Left colon (tissue), 2 donors: ENCODE results near the gene AUTS2. TPM values are rescaled to one million over a fixed set of nuclear protein-coding genes. Genes with fewer than 3 reads are reported as not detected.
A peak's percentile ranks its signal among the peaks of the same experiment; 100 is the strongest.

Experiments used
- ATAC-seq: fragments of 200-7000 bp; cut with Tn5 transposase; one replicate; pipeline ENCODE4 v1.9.1; 2020; ENCODE audit warnings: mild to moderate bottlenecking, moderate library complexity
- DNase-seq, 2 donors: peaks; one replicate each; pipeline ENCODE4 v3.0.0-alpha.2; 2020
- intact Hi-C, 2 donors: fragments of 100-400 bp; cut with DNase I in 1 of 2; cut with micrococcal nuclease in 1 of 2; formaldehyde crosslinking; loops; one replicate each; pipeline versions ENCODE4 v1.11.2 to v1.14.0; 2022; cut with DNase I, micrococcal nuclease
- total RNA-seq, 2 donors: library from RNA; stranded (reverse); fragmentation: NEBNext Ultra II Directional; extraction: Animal tissue kit (Norgen Biotek cat#: 25700); gene quantifications; one replicate each; pipeline ENCODE4 v1.2.1, GENCODE V29; 2021
- donor health status: DM: no; HTN: no; CAD: no.
- donor health status: DM: yes; HTN: yes; CAD: no.

The AUTS2 gene
- total RNA-seq, 2 donors from 2014 or later = 43.3 to 44.2 TPM

DNA sequence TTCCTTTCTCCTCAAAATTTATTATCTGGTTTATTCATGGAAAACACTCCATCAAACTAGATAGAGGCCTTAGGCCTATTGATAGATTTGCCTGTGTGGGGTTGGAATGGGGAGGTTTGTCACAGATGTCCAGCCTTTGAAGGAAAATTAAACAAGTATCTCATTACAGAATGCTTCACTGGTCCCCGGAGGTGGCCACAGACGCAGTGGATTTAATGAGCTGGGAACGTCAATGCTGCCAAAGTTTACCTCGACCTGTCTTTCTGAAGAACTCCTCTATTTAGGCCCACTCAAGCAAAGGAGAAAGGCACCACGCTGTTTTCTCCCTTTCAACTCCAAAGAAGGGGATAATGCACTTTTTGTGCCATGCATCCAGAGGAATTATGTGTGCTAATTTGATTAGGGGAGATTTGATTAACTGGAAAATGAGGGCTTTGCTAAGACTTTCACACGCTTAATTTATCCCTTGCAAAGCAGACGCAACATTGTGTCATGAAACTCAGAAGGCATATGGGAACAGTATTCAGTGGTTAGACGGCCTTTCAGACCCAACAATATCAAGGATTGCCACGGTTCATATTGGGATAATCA lies 974.9 kb downstream of the AUTS2 start:
- ATAC-seq (no peak), DNase-seq (no peak)
- intact Hi-C loops = no loop called here

DNA sequence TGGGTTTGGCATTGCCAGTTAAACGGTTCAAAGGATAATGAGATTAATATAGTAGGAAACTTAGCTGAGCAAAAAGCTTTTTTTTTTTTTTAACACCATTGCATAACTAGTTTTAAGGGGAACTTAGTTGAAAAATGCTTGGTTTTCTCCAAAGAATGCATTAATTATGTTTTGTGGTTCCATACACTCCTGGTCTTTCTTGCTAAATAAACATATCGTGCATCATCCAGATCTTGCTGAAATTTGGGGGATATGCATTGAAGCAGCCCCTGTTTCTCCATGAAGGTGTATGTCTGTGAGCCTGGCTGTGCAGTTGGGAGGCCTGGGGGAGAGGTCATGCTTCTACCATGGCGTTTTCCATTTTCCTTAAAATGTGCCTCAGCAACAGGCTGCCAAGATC lies 975.4 kb downstream of the AUTS2 start:
- intact Hi-C loops = no loop called here
- DNase-seq (no peak), ATAC-seq (no peak)

GRCh38 chr7:70574314-70574834 lies 976.1 kb downstream of the AUTS2 start:
- ATAC-seq (no peak), DNase-seq (no peak)
- intact Hi-C loops = no loop called here

GRCh38 chr7:70574970-70575799 lies 976.9 kb downstream of the AUTS2 start:
- DNase-seq = no peak
- ATAC-seq = no peak
- intact Hi-C loops = no loop called here

GRCh38 chr7:70577078-70577477 lies 978.8 kb downstream of the AUTS2 start:
- ATAC-seq = no peak
- intact Hi-C loops = no loop called here
- DNase-seq = no peak

- no peak for ATAC-seq
Measured at GRCh38 chr7:70578131-70578530, 979.9 kb downstream of the AUTS2 start.

DNA sequence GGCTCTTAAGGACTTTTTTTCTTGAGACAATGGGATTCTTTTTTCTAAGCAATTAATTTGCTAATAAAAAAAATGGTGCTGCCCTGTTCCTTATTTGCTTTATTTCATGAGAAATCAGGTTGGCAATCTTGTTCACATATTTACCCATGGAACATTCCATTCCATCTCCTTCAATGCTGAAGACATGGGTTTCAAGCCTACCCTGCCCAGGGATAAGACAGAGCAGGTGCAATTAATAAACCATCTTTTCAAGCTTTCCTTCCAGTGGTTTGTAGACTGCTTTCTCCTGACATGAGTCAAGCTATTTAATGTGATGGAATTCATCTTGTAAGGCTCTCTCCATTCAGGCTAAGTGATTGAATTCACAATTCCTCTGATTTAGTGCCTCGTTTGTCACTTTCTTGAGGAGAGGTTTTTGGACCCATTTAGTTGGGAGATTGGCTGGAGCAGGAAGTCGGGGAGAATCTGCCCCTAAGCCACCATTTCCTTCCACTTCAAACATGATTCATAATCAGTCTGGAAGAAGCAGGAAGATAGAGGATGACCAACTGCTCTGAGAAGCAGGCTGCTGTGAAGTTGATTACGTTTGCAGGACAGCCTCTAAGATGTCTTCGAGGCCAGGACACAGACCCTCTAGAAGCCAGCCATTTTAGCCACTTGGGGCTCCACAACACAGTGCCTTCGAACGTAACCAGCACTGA lies 981.3 kb downstream of the AUTS2 start:
- ATAC-seq (no peak), DNase-seq (no peak)
- intact Hi-C loops = no loop called here

More at GRCh38 chr7:70578131-70578530, 979.9 kb downstream of the AUTS2 start:
- no peak for DNase-seq
- intact Hi-C loops = no loop called here

DNA sequence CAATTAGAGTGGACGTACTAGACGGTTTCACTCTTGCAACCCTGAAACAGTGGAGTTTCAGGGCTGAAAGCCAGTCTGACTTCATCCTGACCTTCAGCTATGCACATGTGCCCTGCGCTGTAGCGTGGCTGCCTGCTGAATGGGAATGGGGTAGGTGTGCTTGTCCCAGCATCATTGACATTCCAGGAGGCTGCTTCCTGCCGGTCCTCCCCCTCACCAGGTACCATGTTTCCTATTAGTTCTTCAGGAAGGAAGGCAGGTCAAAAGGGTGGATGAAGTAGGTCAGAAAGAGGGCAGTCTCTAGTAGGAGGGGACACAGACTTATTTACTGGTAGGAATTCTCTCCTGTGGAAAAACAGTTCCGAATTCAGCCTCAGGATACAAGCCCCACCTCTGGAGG lies 981.9 kb downstream of the AUTS2 start:
- intact Hi-C loops = no loop called here
- no peak for DNase-seq
- no peak for ATAC-seq

DNA sequence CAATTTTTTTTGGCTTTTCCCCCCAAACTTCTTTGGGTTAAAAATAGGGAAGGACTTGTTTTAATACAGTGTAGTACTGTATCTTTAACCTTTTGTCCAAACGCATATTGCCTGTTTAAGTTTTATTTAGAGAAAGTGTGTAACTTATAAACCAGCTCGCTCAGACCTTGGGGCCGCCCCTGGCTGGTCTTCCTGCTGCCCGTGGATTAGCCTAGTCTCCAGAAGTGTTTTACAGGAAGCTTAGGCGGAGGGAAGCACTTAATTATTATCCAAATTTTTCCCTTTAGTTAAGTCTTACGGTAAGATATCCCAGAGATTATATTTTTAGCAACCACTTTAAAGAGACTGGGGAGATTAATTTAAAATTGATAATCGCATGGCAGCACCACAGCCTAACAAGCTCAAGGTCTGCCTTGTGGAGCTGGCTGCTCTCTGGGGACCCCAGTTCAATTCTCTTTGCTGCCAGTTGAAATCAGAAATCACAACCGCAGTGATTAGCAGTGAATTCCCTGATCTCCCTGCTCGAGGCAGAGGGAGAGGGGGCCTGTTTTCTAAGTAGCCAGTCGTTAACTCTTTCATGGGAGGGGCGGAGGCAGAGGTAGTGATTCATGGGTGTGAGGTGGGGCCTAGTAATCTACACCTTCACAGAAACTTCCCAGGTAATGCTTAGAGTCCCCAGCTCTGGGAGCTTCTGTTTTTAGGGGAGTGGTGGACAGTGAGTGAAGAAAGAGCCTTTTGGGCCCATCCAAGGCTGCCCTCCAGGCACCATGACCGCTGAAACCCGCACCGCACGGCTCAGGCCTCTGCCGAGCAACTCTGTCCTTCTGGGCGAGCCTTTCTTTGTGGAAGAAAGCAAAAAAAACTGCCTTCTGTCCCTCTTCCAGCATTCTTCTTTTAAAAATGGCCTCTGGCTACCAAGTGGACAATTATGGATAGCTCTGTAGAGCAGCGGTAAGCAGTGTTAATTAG lies 984.9 kb downstream of the AUTS2 start:
- ATAC-seq (no peak), DNase-seq (no peak)
- intact Hi-C loops = no loop called here

- ATAC-seq (peak; percentile 41), DNase-seq (no peak)
Measured at GRCh38 chr7:70583965-70584883, 985.9 kb downstream of the AUTS2 start.

DNA sequence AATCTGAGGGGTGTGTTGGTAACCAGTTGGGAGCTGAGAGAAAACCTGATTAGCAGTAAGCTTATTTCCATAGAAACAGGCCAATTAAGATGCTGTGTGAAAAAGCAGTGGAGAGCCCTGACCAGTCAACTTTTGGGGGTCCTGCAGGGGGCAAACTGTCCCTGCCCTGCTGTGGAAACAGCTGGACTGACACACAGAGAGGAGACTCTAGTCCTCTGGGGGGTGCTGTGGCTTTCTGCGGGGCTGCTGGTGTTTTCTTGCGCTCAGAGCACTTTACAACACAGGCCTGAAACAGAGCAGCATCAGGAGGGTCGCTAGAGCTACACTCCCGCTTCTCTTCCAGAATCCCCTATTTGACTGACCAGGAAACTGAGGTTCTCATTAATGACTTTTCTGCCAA lies 986.8 kb downstream of the AUTS2 start:
- DNase-seq = no peak
- intact Hi-C loops = no loop called here

More at GRCh38 chr7:70583965-70584883, 985.9 kb downstream of the AUTS2 start:
- intact Hi-C loops = no loop called here

DNA sequence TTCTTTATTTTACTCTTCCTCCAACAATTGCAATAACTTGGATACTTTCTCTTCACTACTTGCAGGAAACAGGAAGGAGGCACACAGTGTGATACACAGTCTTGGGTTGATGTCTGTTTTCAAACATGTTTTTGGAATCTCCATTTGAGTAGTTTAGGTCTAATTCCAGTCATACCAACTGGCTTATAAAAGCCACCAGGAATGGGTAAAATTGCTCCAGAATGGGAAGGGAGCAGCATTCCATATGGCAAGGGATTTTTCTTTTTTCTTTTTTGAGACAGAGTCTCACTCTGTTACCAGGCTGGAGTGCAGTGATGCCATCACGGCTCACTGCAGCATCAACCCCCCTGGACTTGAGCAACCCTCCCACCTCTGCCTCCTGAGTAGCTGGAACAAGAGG lies 988.5 kb downstream of the AUTS2 start:
- intact Hi-C loops = no loop called here
- DNase-seq (no peak), ATAC-seq (no peak)

More for the DNA sequence above, 986.8 kb downstream of the AUTS2 start:
- no peak for ATAC-seq

- peak; percentile 75 for ATAC-seq
- DNase-seq = no peak
- intact Hi-C loops = no loop called here
Measured at GRCh38 chr7:70587739-70588138, 989.5 kb downstream of the AUTS2 start.

DNA sequence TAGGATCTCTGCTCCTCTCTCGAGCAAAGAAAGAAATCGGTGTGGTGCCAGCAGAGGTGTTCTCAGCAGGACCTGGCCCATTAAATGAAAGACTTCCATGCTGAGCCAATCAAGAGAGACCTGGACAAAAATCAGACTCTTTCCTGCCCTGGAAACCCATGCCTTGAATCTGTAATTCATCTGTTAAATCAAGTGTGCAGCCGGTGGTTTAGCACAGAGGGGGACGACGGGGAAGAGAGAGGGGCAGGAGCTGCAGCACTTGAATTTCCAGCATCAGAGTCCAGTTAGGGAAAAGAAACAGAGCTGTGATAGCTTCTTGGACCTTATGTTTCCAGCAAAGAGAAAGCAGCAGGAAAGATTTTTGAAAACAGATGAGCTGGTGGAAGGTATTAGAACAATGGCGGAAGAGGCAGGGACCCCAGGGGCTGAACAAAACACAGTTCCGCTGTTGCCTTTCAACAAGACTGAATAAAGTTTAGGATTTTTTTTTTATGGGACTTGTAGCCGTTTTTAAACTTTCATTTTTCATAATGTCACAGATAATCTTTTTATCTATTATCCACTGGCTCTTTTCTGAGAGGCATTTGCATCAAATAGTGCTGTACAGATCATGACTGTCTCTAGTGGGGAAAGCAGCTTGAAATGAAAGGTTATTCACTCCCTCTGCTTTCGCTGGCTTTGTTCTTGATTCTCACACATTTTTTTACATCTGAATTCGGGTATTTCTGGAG lies 990.1 kb downstream of the AUTS2 start:
- no peak for ATAC-seq
- intact Hi-C loops = no loop called here

DNA sequence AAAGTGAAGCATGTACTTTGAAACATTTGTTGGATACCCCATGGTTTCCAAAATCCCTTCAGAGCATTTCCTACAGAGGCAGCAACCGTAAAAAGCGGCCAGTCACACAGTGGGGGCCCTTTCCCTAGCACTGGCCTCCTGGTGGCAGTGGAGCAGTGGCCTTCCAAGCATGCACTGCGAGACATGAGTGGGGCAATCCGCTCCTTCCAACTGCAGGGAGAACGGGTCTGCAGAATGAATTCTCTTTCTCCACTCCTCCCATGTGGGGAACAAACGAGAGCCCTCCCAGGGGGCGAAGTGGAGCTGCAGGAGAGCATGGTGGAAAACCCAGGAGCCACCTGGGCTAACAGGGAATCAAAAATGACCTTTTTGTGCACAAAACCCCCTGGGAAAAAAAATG lies 990.7 kb downstream of the AUTS2 start:
- intact Hi-C loops = no loop called here
- no peak for DNase-seq
- no peak for ATAC-seq

More for the DNA sequence above, 990.1 kb downstream of the AUTS2 start:
- DNase-seq = no peak

DNA sequence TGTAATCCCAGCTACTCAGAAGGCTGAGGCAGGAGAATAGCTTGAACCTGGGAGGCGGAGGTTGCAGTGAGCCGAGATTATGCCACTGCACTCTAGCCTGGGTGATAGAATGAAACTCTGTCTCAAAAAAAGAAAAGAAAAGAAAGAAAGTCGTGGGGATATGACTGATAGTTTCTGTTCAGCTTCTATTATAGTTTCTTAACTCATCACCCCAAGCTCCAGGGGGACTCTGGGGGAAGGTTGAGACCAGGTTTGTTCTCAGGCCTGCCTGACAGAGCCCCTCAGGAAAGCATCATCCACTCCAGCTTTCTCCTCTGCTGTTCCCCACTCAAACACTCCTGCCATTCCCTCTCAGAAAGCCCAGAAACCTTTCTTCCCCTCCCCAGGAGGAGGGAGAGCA lies 991.3 kb downstream of the AUTS2 start:
- intact Hi-C loops = no loop called here
- ATAC-seq (no peak), DNase-seq (no peak)
